Heart left ventricle (tissue), 16 donors: ENCODE results near the gene COX6A1. TPM values are rescaled to one million over a fixed set of nuclear protein-coding genes. Genes with fewer than 3 reads are reported as not detected.

Experiments used
- ATAC-seq, 4 donors: fragments of 200-7000 bp; cut with Tn5 transposase; one replicate each; pipeline ENCODE4 v1.9.1; 2020 to 2022; ENCODE audit warnings: moderate library complexity in 4 of 4, mild to moderate bottlenecking in 3 of 4, moderate number of reproducible peaks in 1 of 4
- DNase-seq, 5 donors: peaks; one replicate each; pipeline ENCODE4 v3.0.0-alpha.2; 2020
- H3K27ac ChIP-seq, 12 donors: fragments of 200-600 bp; sonication (generic) in 4 of 12; one replicate each; pipeline versions ENCODE4 v1.5.0 to v1.8.0; 2016 to 2022; ENCODE audit warnings: mild to moderate bottlenecking in 2 of 12
- H3K27me3 ChIP-seq, 9 donors: fragments of 200-600 bp; sonication (generic) in 2 of 9; one replicate each; pipeline versions ENCODE4 v1.5.1 to v1.8.0; 2016 to 2022; ENCODE audit warnings: mild to moderate bottlenecking in 3 of 9
- H3K36me3 ChIP-seq, 9 donors: fragments of 200-600 bp; sonication (generic) in 2 of 9; one replicate each; pipeline versions ENCODE4 v1.5.0 to v1.8.0; 2018 to 2022; ENCODE audit warnings: mild to moderate bottlenecking in 2 of 9
- H3K4me1 ChIP-seq, 12 donors: fragments of 200-600 bp; sonication (generic) in 4 of 12; one replicate each; pipeline versions ENCODE4 v1.5.0 to v1.8.0; 2016 to 2022; ENCODE audit warnings: mild to moderate bottlenecking in 3 of 12
- H3K4me3 ChIP-seq, 12 donors: fragments of 200-600 bp; sonication (generic) in 4 of 12; one replicate each; pipeline versions ENCODE4 v1.5.0 to v1.8.0; 2017 to 2022; ENCODE audit warnings: mild to moderate bottlenecking in 9 of 12, moderate library complexity in 4 of 12
- H3K9me3 ChIP-seq, 12 donors: fragments of 200-600 bp; sonication (generic) in 4 of 12; one replicate each; pipeline versions ENCODE4 v1.5.0 to v1.8.0; 2016 to 2022; ENCODE audit warnings: mild to moderate bottlenecking in 1 of 12
- POLR2A ChIP-seq, 2 donors: fragments of 450-650 bp; IDR thresholded peaks; one replicate each; pipeline ENCODE4 v1.6.1; 2017; ENCODE audit warnings: antibody characterized with exemption in 2 of 2, mild to moderate bottlenecking in 2 of 2, moderate library complexity in 2 of 2
- WGBS, 4 donors: extraction: QIAGEN DNeasy Blood & Tissue Kit in 2 of 4; methylation state at CpG; one replicate each; pipeline versions ENCODE4 v1.1.5 to v1.1.7; 2013 to 2018; 5-methylcytosine and 5-hydroxymethylcytosine counted together
- intact Hi-C, 10 donors: fragments of 100-400 bp; cut with DNase I; formaldehyde crosslinking; loops; one replicate each; pipeline versions ENCODE4 v1.11.1 to v1.14.2; 2022
- polyA plus RNA-seq, 2 donors: library from polyadenylated mRNA; stranded (reverse); fragments of 200-250 nt; gene quantifications; one replicate each; pipeline ENCODE4 v1.2.3, GENCODE V29; 2013
- total RNA-seq, 9 donors: library from RNA; depleted of rRNA in 2 of 9; stranded (reverse); fragments of >200 nt in 2 of 9; fragmentation: NEBNext Ultra II Directional in 3 of 9; extraction: Animal tissue kit (Norgen Biotek cat#: 25700) in 3 of 9; gene quantifications; one replicate each; pipeline versions ENCODE4 v1.1.0 to v1.2.4, GENCODE V29; 2016 to 2023
- TF ChIP-seq, protein P1 (sequence below), 12 donors: fragments of 200-600 bp; sonication (generic) in 4 of 12; IDR thresholded peaks; one replicate each; pipeline versions ENCODE4 v1.5.0 to v1.8.0; 2018 to 2022; ENCODE audit warnings: antibody characterized with exemption in 12 of 12, mild to moderate bottlenecking in 5 of 12
- donor health status: ischemic (EF 13 %, LVEDD 7.1; RV severe dilation, severe dysfunction).
- donor health status: healthy with polysubstance abuse.
- donor health status: DM: no; HTN: yes; CAD: no.
- donor health status: DM: no; HTN: no; CAD: no.
- donor health status: ischemic (EF 25% LVEDD 6.9; RV normal size, moderate dysfunction).
- donor health status: ischemic (EF 25% LVEDD 5.7; RV mildly dilated, moderate dysfunction).
- donor health status: healthy.
- donor health status: DM: yes; HTN: yes; CAD: no.
- donor health status: ischemic (EF 35%, LVEDD 5.7; RV mildly dilated, moderate dysfunction).
- donor health status: nonischemic (EF 11% LVEDD 7.7; RV severe dilation, severe dysfunction).
- donor health status: DM: yes; HTN: yes; CAD: no.
- donor health status: PGD.
- donor health status: ischemic (EF 29% LVEDD 5.4; RV normal size, mild dysfunction).
- donor health status: nonischemic (EF 23%, LVEDD 6.1; RV moderate dilation, normal function).

Gene COX6A1
- total and polyA plus RNA-seq, 11 donors = 117 to 708 (median 186) TPM

DNA sequence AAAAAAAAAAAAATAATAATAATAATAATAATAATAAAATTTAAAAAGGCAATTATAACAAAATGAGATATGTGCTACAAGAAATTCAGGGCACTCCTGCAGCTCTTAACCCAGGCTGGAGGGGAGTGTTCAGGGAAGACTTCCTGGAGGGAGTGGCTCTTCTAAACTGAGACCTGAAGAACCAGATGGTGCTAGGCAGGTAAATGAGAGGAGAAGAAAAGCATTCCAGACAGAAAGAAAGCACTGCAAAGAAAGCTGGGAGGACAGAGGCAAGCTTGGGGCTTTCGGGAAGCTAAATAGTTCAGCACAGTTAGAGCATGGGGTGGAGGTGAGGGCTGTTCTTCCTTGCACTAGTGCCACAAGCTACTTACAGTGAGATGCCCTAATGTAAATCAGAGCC is 41.5 kb downstream of the COX6A1 start:
- Histone ChIP-seq H3K36me3 (peaks cover 0 to 7% (median 0%) of the 10 kb centered on the region in 9 donors), H3K4me1 (peaks cover 0 to 6% (median 0%) of the 10 kb centered on the region in 12 donors), H3K4me3 (no peak overlapping the region), H3K27me3 (no peaks in the 10 kb centered on the region), H3K9me3 (no peaks in the 10 kb centered on the region), H3K27ac (no peak overlapping the region)
- DNase-seq (no peak), ATAC-seq (no peak)
- no peak for TF ChIP-seq POLR2A (IDR thresholded peaks at IDR 0.05)
- TF ChIP-seq, protein P1, sequence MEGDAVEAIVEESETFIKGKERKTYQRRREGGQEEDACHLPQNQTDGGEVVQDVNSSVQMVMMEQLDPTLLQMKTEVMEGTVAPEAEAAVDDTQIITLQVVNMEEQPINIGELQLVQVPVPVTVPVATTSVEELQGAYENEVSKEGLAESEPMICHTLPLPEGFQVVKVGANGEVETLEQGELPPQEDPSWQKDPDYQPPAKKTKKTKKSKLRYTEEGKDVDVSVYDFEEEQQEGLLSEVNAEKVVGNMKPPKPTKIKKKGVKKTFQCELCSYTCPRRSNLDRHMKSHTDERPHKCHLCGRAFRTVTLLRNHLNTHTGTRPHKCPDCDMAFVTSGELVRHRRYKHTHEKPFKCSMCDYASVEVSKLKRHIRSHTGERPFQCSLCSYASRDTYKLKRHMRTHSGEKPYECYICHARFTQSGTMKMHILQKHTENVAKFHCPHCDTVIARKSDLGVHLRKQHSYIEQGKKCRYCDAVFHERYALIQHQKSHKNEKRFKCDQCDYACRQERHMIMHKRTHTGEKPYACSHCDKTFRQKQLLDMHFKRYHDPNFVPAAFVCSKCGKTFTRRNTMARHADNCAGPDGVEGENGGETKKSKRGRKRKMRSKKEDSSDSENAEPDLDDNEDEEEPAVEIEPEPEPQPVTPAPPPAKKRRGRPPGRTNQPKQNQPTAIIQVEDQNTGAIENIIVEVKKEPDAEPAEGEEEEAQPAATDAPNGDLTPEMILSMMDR (IDR thresholded peaks at IDR 0.05) = no peak
- intact Hi-C loops = no loop called here
- 85 to 100% (median 95%) methylated on average over 1 of the region's 1 CpG for WGBS, 4 donors

DNA sequence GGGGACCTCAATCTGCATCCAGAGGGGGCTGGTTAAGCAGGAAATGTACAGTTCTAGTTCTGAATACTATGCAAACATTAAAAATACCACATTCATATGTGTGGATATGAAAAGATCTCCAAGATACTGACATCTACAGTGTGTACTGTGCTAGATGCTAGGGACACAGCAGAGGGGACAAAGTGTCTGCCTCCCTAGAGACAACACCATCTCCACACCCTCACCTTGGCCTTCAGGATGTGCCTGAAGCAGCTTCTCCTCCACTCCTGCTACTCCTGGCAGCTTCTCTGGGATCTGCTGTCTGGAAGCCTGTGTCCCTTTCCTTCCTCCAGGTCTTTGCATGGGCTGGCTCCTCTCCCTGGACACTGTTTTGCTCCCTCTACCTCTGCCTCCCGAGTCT is 42.3 kb downstream of the COX6A1 start:
- ATAC-seq (no peak), DNase-seq (no peak)
- 69 to 81% (median 74%) methylated on average over 1 of the region's 1 CpG for WGBS, 4 donors
- no peak for TF ChIP-seq POLR2A (IDR thresholded peaks at IDR 0.05)
- no peaks in the 10 kb centered on the region for H3K4me1 ChIP-seq
- intact Hi-C loops = no loop called here
- H3K4me3 ChIP-seq = no peak overlapping the region
- H3K27ac ChIP-seq = peak overlapping the region in 1 of 12 donors; percentile 38
- peaks cover 0 to 7% (median 0%) of the 10 kb centered on the region in 9 donors for H3K36me3 ChIP-seq
- H3K9me3 ChIP-seq = no peaks in the 10 kb centered on the region
- H3K27me3 ChIP-seq = no peaks in the 10 kb centered on the region

DNA sequence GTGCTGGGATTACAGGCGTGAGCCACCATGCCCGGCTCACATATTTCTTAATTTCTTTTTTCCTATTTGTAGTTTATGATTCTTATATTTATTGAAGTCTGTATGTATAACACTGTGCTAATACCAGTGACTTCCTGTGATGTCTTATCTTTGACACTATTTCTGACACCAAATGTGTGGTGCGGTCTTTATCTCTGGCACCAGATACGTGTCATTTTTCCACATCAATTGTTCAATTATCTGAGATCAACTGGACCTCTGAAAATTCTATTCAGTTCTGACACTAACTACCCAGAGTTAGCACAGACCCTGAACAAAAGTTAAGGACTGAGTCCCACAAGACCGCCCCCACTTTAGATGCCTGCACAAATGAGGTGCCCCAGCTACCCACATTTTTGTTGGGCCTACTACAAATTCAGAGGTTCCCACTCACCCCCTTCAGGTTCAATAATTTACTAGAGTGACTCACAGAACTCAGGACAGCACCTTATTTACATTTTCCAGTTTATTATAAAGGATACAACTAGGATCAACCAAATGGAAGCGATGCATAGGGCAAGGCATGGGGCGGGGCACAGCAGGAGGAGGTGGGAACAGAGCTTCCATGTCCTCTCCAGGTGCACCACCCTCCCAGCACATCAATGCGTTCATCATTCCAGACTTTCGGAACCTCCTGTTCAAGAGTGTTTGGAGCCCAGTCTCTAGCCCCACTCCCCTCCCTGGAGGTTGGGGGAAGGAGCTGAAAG is 43.3 kb downstream of the COX6A1 start:
- DNase-seq (no peak), ATAC-seq (no peak)
- H3K27me3 ChIP-seq = no peaks in the 10 kb centered on the region
- H3K4me1 ChIP-seq = no peaks in the 10 kb centered on the region
- H3K36me3 ChIP-seq = peaks cover 0 to 7% (median 0%) of the 10 kb centered on the region in 9 donors
- 92 to 96% (median 95%) methylated on average over 9 of the region's 9 CpGs for WGBS, 4 donors
- intact Hi-C loops = no loop called here
- H3K9me3 ChIP-seq = no peaks in the 10 kb centered on the region
- H3K27ac ChIP-seq = peak overlapping the region in 1 of 12 donors; percentile 38
- no peak for TF ChIP-seq POLR2A (IDR thresholded peaks at IDR 0.05)
- TF ChIP-seq, protein P1 (IDR thresholded peaks at IDR 0.05) = no peak
- H3K4me3 ChIP-seq = no peak overlapping the region

DNA sequence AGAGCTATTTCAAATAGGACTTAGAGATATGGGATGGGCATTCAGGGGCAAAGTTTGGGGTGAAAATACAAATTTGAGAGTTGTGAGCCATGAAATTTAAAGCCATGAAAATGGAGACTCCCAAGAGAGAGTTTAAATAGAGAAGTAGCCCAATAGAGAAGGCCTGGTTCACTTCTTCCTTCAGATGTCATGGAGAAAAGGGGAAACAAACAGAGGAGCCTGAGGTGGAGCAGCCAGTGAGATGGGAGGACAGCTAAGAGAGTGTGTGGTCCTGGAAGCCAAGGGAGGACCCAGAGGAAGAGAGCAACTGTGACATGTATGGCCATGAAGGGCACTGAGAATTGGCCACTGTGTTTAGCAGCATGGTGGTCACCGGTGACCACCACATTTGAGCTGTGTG is 45.7 kb downstream of the COX6A1 start:
- ATAC-seq = no peak
- Histone ChIP-seq H3K27ac (no peak overlapping the region), H3K36me3 (peaks cover 0 to 7% (median 0%) of the 10 kb centered on the region in 9 donors), H3K9me3 (no peaks in the 10 kb centered on the region), H3K27me3 (no peaks in the 10 kb centered on the region), H3K4me1 (peaks cover 0 to 6% (median 0%) of the 10 kb centered on the region in 12 donors), H3K4me3 (no peak overlapping the region)
- 92 to 100% (median 98%) methylated on average over 1 of the region's 1 CpG for WGBS, 4 donors
- no peak for DNase-seq
- TF ChIP-seq POLR2A (IDR thresholded peaks at IDR 0.05) = no peak
- TF ChIP-seq, protein P1 (IDR thresholded peaks at IDR 0.05) = no peak
- intact Hi-C loops = no loop called here
